Measurements from ENCODE around the gene ADAMTS5. TPM values are rescaled to one million over a fixed set of nuclear protein-coding genes. Genes with fewer than 3 reads are reported as not detected.

The ADAMTS5 gene
- total RNA-seq, 2 donors from 2014 or later, result 3.0 TPM

GRCh38 chr21:26912466-26912865 is 54.4 kb downstream of the ADAMTS5 start:
- Histone ChIP-seq H3K36me3 (no peaks in the 10 kb centered on the region), H3K27ac (no peak overlapping the region), H3K4me1 (replicated peaks) (no peaks in the 10 kb centered on the region), H3K9me3 (no peaks in the 10 kb centered on the region), H3K27me3 (replicated peaks; ENCODE audit: insufficient read depth) (no peaks in the 10 kb centered on the region), H3K4me3 (no peak overlapping the region)
- WGBS, result 77% methylated on average over 1 of the region's 1 CpG
- DNase-seq (ENCODE audit: low spot score), result no peak
- no peak for TF ChIP-seq POLR2A (IDR thresholded peaks at IDR 0.05)
- no peak for TF ChIP-seq POLR2AphosphoS5 (IDR thresholded peaks at IDR 0.05)
- intact Hi-C loops (cut with DNase I), result no loop called here

GRCh38 chr21:26909972-26910371 is 56.9 kb downstream of the ADAMTS5 start:
- H3K9me3 ChIP-seq, result no peaks in the 10 kb centered on the region
- H3K36me3 ChIP-seq, result no peaks in the 10 kb centered on the region
- WGBS, result 79% methylated on average over 3 of the region's 3 CpGs
- TF ChIP-seq CTCF (IDR thresholded peaks at IDR 0.05) (no peak), POLR2A (IDR thresholded peaks at IDR 0.05) (no peak), POLR2AphosphoS5 (IDR thresholded peaks at IDR 0.05) (no peak)
- H3K4me3 ChIP-seq, result no peak overlapping the region
- no peak overlapping the region for H3K27ac ChIP-seq
- intact Hi-C loops (cut with DNase I), result no loop called here
- no peak for DNase-seq (ENCODE audit: low spot score)
- no peaks in the 10 kb centered on the region for H3K4me1 ChIP-seq (replicated peaks)
- no peaks in the 10 kb centered on the region for H3K27me3 ChIP-seq (replicated peaks; ENCODE audit: insufficient read depth)

GRCh38 chr21:26900980-26901379 is 65.9 kb downstream of the ADAMTS5 start:
- 71% methylated on average over 4 of the region's 4 CpGs for WGBS

GRCh38 chr21:26892151-26892550 is 74.7 kb downstream of the ADAMTS5 start:
- intact Hi-C loops (cut with DNase I), result no loop called here
- no peak overlapping the region for H3K27ac ChIP-seq

More at GRCh38 chr21:26900980-26901379, 65.9 kb downstream of the ADAMTS5 start:
- DNase-seq (ENCODE audit: low spot score), result no peak
- Histone ChIP-seq H3K4me3 (no peak overlapping the region), H3K4me1 (replicated peaks) (no peaks in the 10 kb centered on the region), H3K36me3 (no peaks in the 10 kb centered on the region), H3K27ac (no peak overlapping the region), H3K9me3 (no peaks in the 10 kb centered on the region), H3K27me3 (replicated peaks; ENCODE audit: insufficient read depth) (no peaks in the 10 kb centered on the region)
- no peak for TF ChIP-seq POLR2AphosphoS5 (IDR thresholded peaks at IDR 0.05)
- TF ChIP-seq POLR2A (IDR thresholded peaks at IDR 0.05), result no peak
- TF ChIP-seq CTCF (IDR thresholded peaks at IDR 0.05), result no peak
- intact Hi-C loops (cut with DNase I), result no loop called here

GRCh38 chr21:26888931-26889330 is 78.0 kb downstream of the ADAMTS5 start:
- Histone ChIP-seq H3K27me3 (replicated peaks; ENCODE audit: insufficient read depth) (no peaks in the 10 kb centered on the region), H3K27ac (no peak overlapping the region), H3K36me3 (no peaks in the 10 kb centered on the region), H3K4me3 (no peak overlapping the region), H3K4me1 (replicated peaks) (peaks cover 5% of the 10 kb centered on the region), H3K9me3 (no peaks in the 10 kb centered on the region)
- 53% methylated on average over 5 of the region's 5 CpGs for WGBS
- intact Hi-C loops (cut with DNase I), result loop anchor here (10.0 kb wide), 2 partner anchors 176 to 806 kb away; no protein-coding TSS in a partner anchor
- TF ChIP-seq POLR2A (IDR thresholded peaks at IDR 0.05) (no peak), POLR2AphosphoS5 (IDR thresholded peaks at IDR 0.05) (no peak), CTCF (IDR thresholded peaks at IDR 0.05) (no peak)
- no peak for DNase-seq (ENCODE audit: low spot score)

More at GRCh38 chr21:26892151-26892550, 74.7 kb downstream of the ADAMTS5 start:
- no peak for DNase-seq (ENCODE audit: low spot score)
- TF ChIP-seq POLR2AphosphoS5 (IDR thresholded peaks at IDR 0.05) (no peak), CTCF (IDR thresholded peaks at IDR 0.05) (no peak), POLR2A (IDR thresholded peaks at IDR 0.05) (no peak)
- H3K4me1 ChIP-seq (replicated peaks), result no peaks in the 10 kb centered on the region
- H3K4me3 ChIP-seq, result no peak overlapping the region
- no peaks in the 10 kb centered on the region for H3K36me3 ChIP-seq
- no peaks in the 10 kb centered on the region for H3K9me3 ChIP-seq
- 83% methylated on average over 1 of the region's 1 CpG for WGBS
- no peaks in the 10 kb centered on the region for H3K27me3 ChIP-seq (replicated peaks; ENCODE audit: insufficient read depth)
